Panc1 (cell line): ENCODE measurements around the gene EDDM3A. TPM values are rescaled to one million over a fixed set of nuclear protein-coding genes. Genes with fewer than 3 reads are reported as not detected.

Experiments
- ATAC-seq: fragments of 200-7000 bp; cut with Tn5 transposase; 2 replicates; pipeline ENCODE4 v1.9.1; 2020; ENCODE audit warnings: mild to moderate bottlenecking, moderate library complexity
- BruUV-seq: library from RNA; stranded (reverse); fragments of 400-500 nt; replicated peaks from 2 replicates; lab custom pipeline; 2021; lab: Mats Ljungman, UMichigan
- CTCF ChIA-PET: fragments of 300-600 bp; sonication (Branson Sonifier 250); formaldehyde crosslinking; loops from one replicate; lab custom pipeline; 2022; ENCODE audit warnings: antibody characterized with exemption; lab: Charles Lee
- POLR2A ChIA-PET: fragments of 300-600 bp; sonication (Branson Sonifier 250); formaldehyde crosslinking; loops from one replicate; lab custom pipeline; 2022; ENCODE audit warnings: antibody characterized with exemption; lab: Charles Lee
- DNase-seq: peaks from one replicate; pipeline ENCODE4 v3.0.0-alpha.2; 2010; ENCODE audit warnings: low read depth, low spot score
- H3K27ac ChIP-seq: 2 replicates; pipeline ENCODE4 v1.5.1; 2011; ENCODE audit warnings: mild to moderate bottlenecking, low read length, inconsistent platforms
- H3K27me3 ChIP-seq: fragments of 200-500 bp; sonication (Bioruptor generic); 2 replicates; pipeline ENCODE4 v1.6.0; 2014; ENCODE audit warnings: low read length, inconsistent platforms; ENCODE audit not compliant: control insufficient read depth, insufficient read depth
- H3K36me3 ChIP-seq: fragments of 200-500 bp; sonication (Bioruptor generic); 2 replicates; pipeline ENCODE4 v1.5.1; 2014; ENCODE audit warnings: inconsistent platforms, mild to moderate bottlenecking, low read length, moderate library complexity; ENCODE audit not compliant: control insufficient read depth, insufficient read depth
- H3K4me1 ChIP-seq: 2 replicates; pipeline ENCODE4 v1.5.1; 2011; ENCODE audit warnings: inconsistent platforms, mild to moderate bottlenecking, low read length, moderate library complexity; ENCODE audit not compliant: control insufficient read depth, insufficient read depth
- H3K4me3 ChIP-seq, 2 experiments: 2 replicates each; pipeline ENCODE4 v1.5.1; 2011 to 2012; ENCODE audit warnings: low read depth in 2 of 2, low read length in 2 of 2, mild to moderate bottlenecking in 2 of 2, inconsistent platforms in 1 of 2, moderate library complexity in 1 of 2
- H3K9me3 ChIP-seq: fragments of 200-500 bp; sonication (Bioruptor generic); 2 replicates; pipeline ENCODE4 v1.5.1; 2014; ENCODE audit warnings: low read depth, mild to moderate bottlenecking, inconsistent platforms, low read length, moderate library complexity; ENCODE audit not compliant: control insufficient read depth, insufficient read depth
- POLR2AphosphoS5 ChIP-seq: IDR thresholded peaks from 2 replicates; pipeline ENCODE4 v1.6.1; 2012; ENCODE audit warnings: mild to moderate bottlenecking, low read depth, low read length, moderate library complexity
- SIN3A ChIP-seq: IDR thresholded peaks from 2 replicates; pipeline ENCODE4 v1.6.1; 2012; ENCODE audit warnings: low read depth, mild to moderate bottlenecking, low read length, moderate library complexity, borderline replicate concordance; ENCODE audit not compliant: insufficient read depth
- TCF7L2 ChIP-seq: IDR thresholded peaks from 2 replicates; pipeline ENCODE4 v1.6.1; 2011; ENCODE audit warnings: mild to moderate bottlenecking, low read depth, low read length, inconsistent platforms
- in situ Hi-C: cut with HindIII; loops from 2 replicates; pipeline ENCODE4 v1.10.0; 2016; ENCODE audit warnings: low sequenced_read_pairs, low pct_unique_long_range_greater_than_20kb
- intact Hi-C: fragments of 100-400 bp; cut with micrococcal nuclease; formaldehyde crosslinking; loops from one replicate; pipeline ENCODE4 v1.10.0; 2022; ENCODE audit not compliant: unreplicated experiment
- total RNA-seq: library from RNA; stranded (reverse); gene quantifications from one replicate; pipeline ENCODE4 v1.2.1, GENCODE V29; 2021; ENCODE audit not compliant: unreplicated experiment
- TF ChIP-seq, protein P1 (sequence below): fragments of 450-650 bp; IDR thresholded peaks from 2 replicates; pipeline ENCODE4 v1.5.1; 2017; ENCODE audit warnings: mild to moderate bottlenecking
- TF ChIP-seq, protein P2 (sequence below), 2 experiments: IDR thresholded peaks; 2 replicates each; pipeline ENCODE4 v1.6.1; 2011 to 2012; ENCODE audit warnings: low read depth in 2 of 2, control low read depth in 1 of 2, low read length in 1 of 2, mild to moderate bottlenecking in 1 of 2, moderate library complexity in 1 of 2; ENCODE audit not compliant: insufficient read depth in 1 of 2

Gene EDDM3A
- total RNA-seq, 1 experiment from 2014 or later: not detected

DNA sequence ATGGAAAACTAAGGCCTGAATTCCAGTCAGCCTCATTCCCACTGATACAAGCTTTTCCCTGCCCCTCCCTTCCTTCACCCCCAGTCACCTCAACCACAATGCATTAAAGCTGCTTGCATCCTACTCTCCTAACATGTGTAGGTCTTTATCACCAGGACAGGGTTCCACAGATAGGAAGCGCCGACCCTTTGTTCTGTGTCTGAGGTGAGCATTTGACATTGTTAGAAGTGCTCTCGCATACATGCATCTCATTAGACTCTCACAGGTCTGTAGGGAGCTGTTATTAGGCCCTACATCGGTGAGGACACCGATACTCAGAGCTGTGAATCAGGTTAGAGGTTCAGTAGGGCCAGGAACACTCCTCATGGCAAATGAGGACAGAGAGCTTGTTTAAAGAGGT, 13.2 kb upstream of the EDDM3A start:
- ChIA-PET CTCF (no interaction called here), POLR2A (no interaction called here)
- BruUV-seq: no TSS peak
- ATAC-seq (no peak), DNase-seq (no peak)
- Histone ChIP-seq H3K9me3 (no peaks in the 10 kb centered on the region), H3K27ac (no peak overlapping the region), H3K4me3 (no peak overlapping the region), H3K4me1 (no peaks in the 10 kb centered on the region), H3K27me3 (peaks cover 3% of the 10 kb centered on the region; the same call in 1 of the 2 replicates), H3K36me3 (no peaks in the 10 kb centered on the region)
- intact Hi-C loops: no loop called here
- TF ChIP-seq, protein P1, sequence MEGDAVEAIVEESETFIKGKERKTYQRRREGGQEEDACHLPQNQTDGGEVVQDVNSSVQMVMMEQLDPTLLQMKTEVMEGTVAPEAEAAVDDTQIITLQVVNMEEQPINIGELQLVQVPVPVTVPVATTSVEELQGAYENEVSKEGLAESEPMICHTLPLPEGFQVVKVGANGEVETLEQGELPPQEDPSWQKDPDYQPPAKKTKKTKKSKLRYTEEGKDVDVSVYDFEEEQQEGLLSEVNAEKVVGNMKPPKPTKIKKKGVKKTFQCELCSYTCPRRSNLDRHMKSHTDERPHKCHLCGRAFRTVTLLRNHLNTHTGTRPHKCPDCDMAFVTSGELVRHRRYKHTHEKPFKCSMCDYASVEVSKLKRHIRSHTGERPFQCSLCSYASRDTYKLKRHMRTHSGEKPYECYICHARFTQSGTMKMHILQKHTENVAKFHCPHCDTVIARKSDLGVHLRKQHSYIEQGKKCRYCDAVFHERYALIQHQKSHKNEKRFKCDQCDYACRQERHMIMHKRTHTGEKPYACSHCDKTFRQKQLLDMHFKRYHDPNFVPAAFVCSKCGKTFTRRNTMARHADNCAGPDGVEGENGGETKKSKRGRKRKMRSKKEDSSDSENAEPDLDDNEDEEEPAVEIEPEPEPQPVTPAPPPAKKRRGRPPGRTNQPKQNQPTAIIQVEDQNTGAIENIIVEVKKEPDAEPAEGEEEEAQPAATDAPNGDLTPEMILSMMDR: no peak
- no peak for TF ChIP-seq SIN3A
- no peak for TF ChIP-seq POLR2AphosphoS5
- no peak for TF ChIP-seq TCF7L2
- in situ Hi-C loops: no loop called here

DNA sequence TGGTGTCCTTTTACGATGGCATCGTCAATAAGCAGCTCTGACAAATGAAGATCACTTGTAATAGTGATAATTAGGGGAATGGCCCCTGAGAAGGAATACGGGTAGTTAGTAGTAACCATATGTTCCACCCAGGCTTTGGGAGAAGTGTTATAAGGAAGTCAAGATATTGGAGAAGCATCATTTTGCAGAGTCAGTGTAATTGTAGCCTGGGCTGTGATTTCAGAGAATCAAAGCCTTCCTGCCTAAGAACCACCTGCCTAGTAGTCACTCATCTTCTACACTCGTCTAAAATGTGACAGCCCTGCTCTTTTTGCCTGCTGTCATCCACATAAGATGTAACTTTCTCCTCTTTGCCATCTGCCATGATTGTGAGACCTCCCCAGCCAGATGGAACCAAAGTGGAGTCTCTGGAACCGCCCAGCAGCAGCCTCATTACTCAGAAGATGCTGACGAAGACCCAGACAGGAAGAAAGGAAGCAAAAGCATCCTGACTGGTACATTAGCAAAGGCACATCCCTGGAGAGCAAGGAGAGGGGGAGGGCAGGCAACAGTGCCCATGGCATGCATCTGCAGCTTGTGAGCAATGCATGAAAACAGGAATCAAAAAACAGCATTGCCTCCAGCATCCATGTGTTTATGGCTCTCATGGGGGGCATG, 12.6 kb upstream of the EDDM3A start:
- no peak overlapping the region for H3K27ac ChIP-seq
- ATAC-seq (no peak), DNase-seq (no peak)
- in situ Hi-C loops (no loop called here), intact Hi-C loops (no loop called here)
- H3K4me3 ChIP-seq: no peak overlapping the region
- peaks cover 3% of the 10 kb centered on the region; the same call in 1 of the 2 replicates for H3K27me3 ChIP-seq
- ChIA-PET CTCF (no interaction called here), POLR2A (no interaction called here)
- H3K4me1 ChIP-seq: no peaks in the 10 kb centered on the region
- no peaks in the 10 kb centered on the region for H3K36me3 ChIP-seq
- no peak for TF ChIP-seq SIN3A
- TF ChIP-seq, protein P2, sequence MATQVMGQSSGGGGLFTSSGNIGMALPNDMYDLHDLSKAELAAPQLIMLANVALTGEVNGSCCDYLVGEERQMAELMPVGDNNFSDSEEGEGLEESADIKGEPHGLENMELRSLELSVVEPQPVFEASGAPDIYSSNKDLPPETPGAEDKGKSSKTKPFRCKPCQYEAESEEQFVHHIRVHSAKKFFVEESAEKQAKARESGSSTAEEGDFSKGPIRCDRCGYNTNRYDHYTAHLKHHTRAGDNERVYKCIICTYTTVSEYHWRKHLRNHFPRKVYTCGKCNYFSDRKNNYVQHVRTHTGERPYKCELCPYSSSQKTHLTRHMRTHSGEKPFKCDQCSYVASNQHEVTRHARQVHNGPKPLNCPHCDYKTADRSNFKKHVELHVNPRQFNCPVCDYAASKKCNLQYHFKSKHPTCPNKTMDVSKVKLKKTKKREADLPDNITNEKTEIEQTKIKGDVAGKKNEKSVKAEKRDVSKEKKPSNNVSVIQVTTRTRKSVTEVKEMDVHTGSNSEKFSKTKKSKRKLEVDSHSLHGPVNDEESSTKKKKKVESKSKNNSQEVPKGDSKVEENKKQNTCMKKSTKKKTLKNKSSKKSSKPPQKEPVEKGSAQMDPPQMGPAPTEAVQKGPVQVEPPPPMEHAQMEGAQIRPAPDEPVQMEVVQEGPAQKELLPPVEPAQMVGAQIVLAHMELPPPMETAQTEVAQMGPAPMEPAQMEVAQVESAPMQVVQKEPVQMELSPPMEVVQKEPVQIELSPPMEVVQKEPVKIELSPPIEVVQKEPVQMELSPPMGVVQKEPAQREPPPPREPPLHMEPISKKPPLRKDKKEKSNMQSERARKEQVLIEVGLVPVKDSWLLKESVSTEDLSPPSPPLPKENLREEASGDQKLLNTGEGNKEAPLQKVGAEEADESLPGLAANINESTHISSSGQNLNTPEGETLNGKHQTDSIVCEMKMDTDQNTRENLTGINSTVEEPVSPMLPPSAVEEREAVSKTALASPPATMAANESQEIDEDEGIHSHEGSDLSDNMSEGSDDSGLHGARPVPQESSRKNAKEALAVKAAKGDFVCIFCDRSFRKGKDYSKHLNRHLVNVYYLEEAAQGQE (IDR thresholded peaks at IDR 0.05; ENCODE audit: insufficient read depth in 1 of 2, low read depth in 2 of 2, low read length in 1 of 2): no peak
- no peaks in the 10 kb centered on the region for H3K9me3 ChIP-seq
- no TSS peak for BruUV-seq

DNA sequence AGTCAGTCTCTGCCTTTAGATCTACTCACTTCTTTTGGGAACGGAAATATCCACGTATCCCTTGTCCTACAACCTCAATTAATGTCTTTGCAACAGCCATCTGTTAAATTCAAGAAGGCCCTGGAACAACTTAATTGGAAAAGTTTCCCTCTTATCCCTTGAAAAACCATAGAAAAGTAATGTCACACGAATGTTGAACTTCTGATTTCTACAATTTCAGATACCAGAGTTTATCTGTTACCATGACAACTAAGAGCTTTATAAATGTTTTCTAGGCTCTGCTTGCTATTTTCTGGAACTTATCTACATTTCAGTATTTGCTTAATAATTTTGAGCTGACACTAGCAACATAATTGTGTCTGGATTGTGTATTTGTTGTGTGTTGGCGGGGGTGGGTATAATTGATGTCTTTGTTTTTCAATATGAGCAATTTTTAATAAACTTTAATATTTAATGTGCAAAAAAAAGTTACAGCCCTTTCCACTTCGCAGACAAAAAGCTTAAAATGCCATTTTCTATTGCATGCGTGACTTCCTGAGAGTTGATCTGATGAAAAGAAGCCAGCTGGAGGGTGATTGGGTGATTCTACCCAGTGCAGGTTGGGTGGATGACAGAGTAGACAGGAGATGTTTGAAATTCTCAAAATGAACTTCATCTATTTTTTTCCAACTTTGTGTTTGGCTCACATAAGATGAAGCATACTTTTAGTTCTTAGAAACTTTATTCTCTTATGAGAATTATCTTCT, 11.8 kb upstream of the EDDM3A start:
- Histone ChIP-seq H3K36me3 (no peaks in the 10 kb centered on the region), H3K4me3 (no peak overlapping the region), H3K27me3 (no peaks in the 10 kb centered on the region), H3K27ac (no peak overlapping the region), H3K9me3 (no peaks in the 10 kb centered on the region), H3K4me1 (no peaks in the 10 kb centered on the region)
- CTCF ChIA-PET: no interaction called here
- POLR2A ChIA-PET: no interaction called here
- in situ Hi-C loops: no loop called here
- intact Hi-C loops: no loop called here
- no TSS peak for BruUV-seq
- DNase-seq (no peak), ATAC-seq (no peak)
- TF ChIP-seq, protein P1: no peak
- TF ChIP-seq TCF7L2 (no peak), POLR2AphosphoS5 (no peak), SIN3A (no peak)
- TF ChIP-seq, protein P2 (IDR thresholded peaks at IDR 0.05; ENCODE audit: insufficient read depth in 1 of 2, low read depth in 2 of 2, low read length in 1 of 2): no peak
